A673 (cell line): ENCODE results near the gene VARS2. TPM values are rescaled to one million over a fixed set of nuclear protein-coding genes. Genes with fewer than 3 reads are reported as not detected.
A peak's percentile ranks its signal among the peaks of the same experiment; 100 is the strongest.

Source experiments
- BruUV-seq: library from RNA; stranded (reverse); fragments of 400-500 nt; replicated peaks from 2 replicates; lab custom pipeline; 2021; lab: Mats Ljungman, UMichigan
- CTCF ChIA-PET: fragments of 300-600 bp; sonication (Branson Sonifier 250); formaldehyde crosslinking; loops from one replicate; lab custom pipeline; 2022; ENCODE audit warnings: antibody characterized with exemption; lab: Charles Lee
- POLR2A ChIA-PET: fragments of 300-600 bp; sonication (Branson Sonifier 250); formaldehyde crosslinking; loops from one replicate; lab custom pipeline; 2022; ENCODE audit warnings: antibody characterized with exemption; ENCODE audit not compliant: low non-redundant PET; lab: Charles Lee
- DNase-seq: peaks from one replicate; pipeline ENCODE4 v3.0.0-alpha.2; 2015; ENCODE audit warnings: low spot score
- H3K27ac ChIP-seq: fragments of 200-600 bp; sonication (generic); 2 replicates; pipeline ENCODE4 v1.5.1; 2016; ENCODE audit warnings: mixed run types, low read depth, mild to moderate bottlenecking, mixed read lengths, antibody characterized with exemption, low read length; ENCODE audit not compliant: poor library complexity, severe bottlenecking
- H3K27me3 ChIP-seq: fragments of 200-600 bp; sonication (generic); replicated peaks from 2 replicates; pipeline ENCODE4 v1.6.1; 2017; ENCODE audit warnings: mixed run types, low read depth, mild to moderate bottlenecking, mixed read lengths, antibody characterized with exemption, low read length; ENCODE audit not compliant: insufficient read depth, poor library complexity
- H3K36me3 ChIP-seq: fragments of 200-600 bp; sonication (generic); 2 replicates; pipeline ENCODE4 v1.6.1; 2016; ENCODE audit warnings: mixed run types, mild to moderate bottlenecking, mixed read lengths, antibody characterized with exemption, low read length; ENCODE audit not compliant: insufficient read depth, poor library complexity, severe bottlenecking
- H3K4me1 ChIP-seq: fragments of 200-600 bp; sonication (generic); 2 replicates; pipeline ENCODE4 v1.6.1; 2017; ENCODE audit warnings: mixed run types, mild to moderate bottlenecking, mixed read lengths, antibody characterized with exemption, low read length; ENCODE audit not compliant: insufficient read depth, poor library complexity, severe bottlenecking
- H3K4me3 ChIP-seq: fragments of 200-600 bp; sonication (generic); 2 replicates; pipeline ENCODE4 v1.5.1; 2016; ENCODE audit warnings: low read depth, mixed run types, mild to moderate bottlenecking, mixed read lengths, low read length; ENCODE audit not compliant: poor library complexity, severe bottlenecking
- H3K9me3 ChIP-seq: fragments of 200-600 bp; sonication (generic); 2 replicates; pipeline ENCODE4 v1.6.1; 2016; ENCODE audit warnings: mixed run types, low read depth, mild to moderate bottlenecking, mixed read lengths, antibody characterized with exemption, low read length; ENCODE audit not compliant: poor library complexity, severe bottlenecking
- CTCF ChIP-seq: fragments of 300-800, 200-600 bp; sonication (generic); conservative IDR thresholded peaks from 2 replicates; pipeline ENCODE4 v1.5.1; 2017; ENCODE audit warnings: low read depth, mild to moderate bottlenecking, antibody characterized with exemption, low read length, moderate library complexity, mixed read lengths
- EZH2 ChIP-seq: fragments of 200-600 bp; sonication (generic); IDR thresholded peaks from 2 replicates; pipeline ENCODE4 v1.6.1; 2017; ENCODE audit warnings: borderline replicate concordance, low read depth, mild to moderate bottlenecking, mixed read lengths, antibody characterized with exemption, low read length; ENCODE audit not compliant: poor library complexity, severe bottlenecking
- intact Hi-C: fragments of 100-400 bp; cut with micrococcal nuclease; formaldehyde crosslinking; loops from one replicate; pipeline ENCODE4 v1.10.0; 2022; ENCODE audit not compliant: unreplicated experiment
- total RNA-seq: library from RNA; stranded (reverse); gene quantifications from 2 replicates; pipeline ENCODE4 v1.2.3, GENCODE V29; 2021

VARS2 gene
- total RNA-seq, 1 experiment from 2014 or later: 48.4 TPM

DNA sequence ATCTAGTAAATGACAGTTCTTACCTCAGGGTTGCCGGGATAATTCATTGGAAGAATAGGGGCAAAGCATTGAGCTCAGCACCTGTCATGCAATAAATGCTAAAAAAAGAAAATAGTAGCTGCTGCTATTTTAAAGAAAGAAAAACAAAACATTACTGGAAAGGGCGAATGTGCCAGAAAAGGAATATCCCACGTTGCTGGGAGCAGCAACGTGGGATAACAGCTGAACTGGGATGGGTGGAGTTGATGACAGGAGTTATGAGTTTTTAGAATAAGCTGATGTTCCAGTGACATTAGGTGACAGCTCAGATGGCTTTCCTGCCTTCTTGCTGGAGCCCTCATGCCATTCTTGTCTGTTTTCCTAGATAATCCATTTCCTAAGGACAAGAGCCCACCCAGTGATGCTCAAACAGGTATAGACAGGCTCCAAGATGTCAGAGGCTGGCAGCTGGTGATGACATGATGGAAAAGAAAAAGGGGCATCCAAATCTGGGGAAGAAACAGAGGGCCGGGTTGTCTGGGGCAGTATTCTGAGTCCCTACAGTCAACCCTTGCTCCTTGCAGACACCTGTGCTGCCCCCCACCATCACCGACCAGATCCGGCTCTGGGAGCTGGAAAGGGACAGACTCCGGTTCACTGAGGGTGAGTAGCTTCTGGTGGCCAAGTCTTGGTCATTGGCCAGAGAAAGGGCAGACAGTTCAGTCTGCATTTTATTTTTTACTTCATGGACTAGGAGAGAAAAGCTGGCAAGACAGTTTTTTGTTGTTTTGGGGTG lies 1.1 kb upstream of the VARS2 start:
- TF ChIP-seq CTCF (no peak), EZH2 (no peak)
- DNase-seq: no peak
- BruUV-seq: no TSS peak
- Histone ChIP-seq H3K4me3 (no peak overlapping the region), H3K4me1 (peaks cover 13% of the 10 kb centered on the region), H3K9me3 (no peaks in the 10 kb centered on the region), H3K27me3 (no peaks in the 10 kb centered on the region), H3K36me3 (peaks cover 28% of the 10 kb centered on the region), H3K27ac (no peak overlapping the region)
- CTCF ChIA-PET: interaction anchor here (0.6 to 3.5 kb wide), 4 partner anchors 157 to 279 kb away, joined by 3 to 37 read pairs (median 13); no protein-coding TSS in a partner anchor
- intact Hi-C loops: no loop called here
- POLR2A ChIA-PET: no interaction called here

DNA sequence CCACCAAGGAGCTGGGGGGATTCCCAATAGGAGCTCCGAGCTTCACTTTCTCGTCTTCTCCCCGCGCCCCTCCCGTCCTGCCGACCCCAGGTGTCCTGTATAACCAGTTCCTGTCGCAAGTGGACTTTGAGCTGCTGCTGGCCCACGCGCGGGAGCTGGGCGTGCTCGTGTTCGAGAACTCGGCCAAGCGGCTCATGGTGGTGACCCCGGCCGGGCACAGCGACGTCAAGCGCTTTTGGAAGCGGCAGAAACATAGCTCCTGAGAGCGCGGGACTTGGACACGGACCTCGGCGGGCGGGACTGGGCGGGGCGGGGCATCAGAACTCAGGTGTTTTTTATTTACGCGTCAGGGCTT lies 340 bp upstream of the VARS2 start:
- Histone ChIP-seq H3K27me3 (no peaks in the 10 kb centered on the region), H3K36me3 (peaks cover 28% of the 10 kb centered on the region), H3K27ac (peak overlapping the region; percentile 75), H3K9me3 (no peaks in the 10 kb centered on the region), H3K4me3 (peak overlapping the region; percentile 62), H3K4me1 (peaks cover 13% of the 10 kb centered on the region)
- no TSS peak for BruUV-seq
- CTCF ChIA-PET: interaction anchor here (0.6 to 3.5 kb wide), 4 partner anchors 156 to 279 kb away, joined by 3 to 37 read pairs (median 13); no protein-coding TSS in a partner anchor
- no peak for TF ChIP-seq EZH2
- TF ChIP-seq CTCF: no peak
- DNase-seq: no peak
- intact Hi-C loops: loop anchor here (2.0 kb wide), 1 partner anchor 129 kb away; no protein-coding TSS in a partner anchor
- POLR2A ChIA-PET: no interaction called here

GRCh38 chr6:30914854-30915590 lies 984 bp downstream of the VARS2 start:
- ChIA-PET CTCF (interaction anchor here (1.2 to 3.5 kb wide), 4 partner anchors 128 to 172 kb away, joined by 10 to 37 read pairs (median 22); no protein-coding TSS in a partner anchor), POLR2A (no interaction called here)
- TF ChIP-seq EZH2 (no peak), CTCF (no peak)
- H3K27ac ChIP-seq: peak overlapping the region; percentile 75
- intact Hi-C loops: loop anchor here (1.0 to 2.0 kb wide), 2 partner anchors 128 to 155 kb away; no protein-coding TSS in a partner anchor
- H3K36me3 ChIP-seq: peaks cover 22% of the 10 kb centered on the region
- no peaks in the 10 kb centered on the region for H3K27me3 ChIP-seq
- H3K4me1 ChIP-seq: peaks cover 13% of the 10 kb centered on the region
- no peaks in the 10 kb centered on the region for H3K9me3 ChIP-seq
- peak overlapping the region; percentile 62 for H3K4me3 ChIP-seq
- BruUV-seq: no TSS peak
- no peak for DNase-seq
